Left cardiac atrium (tissue), 4 donors: Measurements from ENCODE around the gene KCNK13. TPM values are rescaled to one million over a fixed set of nuclear protein-coding genes. Genes with fewer than 3 reads are reported as not detected.

Experiments used
- ATAC-seq, 2 donors: fragments of 200-7000 bp; cut with Tn5 transposase; one replicate each; pipeline ENCODE4 v1.9.1; 2020; ENCODE audit warnings: mild to moderate bottlenecking in 2 of 2, moderate library complexity in 2 of 2
- DNase-seq: peaks from one replicate; pipeline ENCODE4 v3.0.0-alpha.2; 2020
- intact Hi-C, 2 donors: fragments of 100-400 bp; cut with DNase I; formaldehyde crosslinking; loops; one replicate each; pipeline versions ENCODE4 v1.14.1 to v1.15.1; 2022 to 2023
- total RNA-seq, 2 donors: library from RNA; stranded (reverse); fragmentation: NEBNext Ultra II Directional; extraction: Animal tissue kit (Norgen Biotek cat#: 25700); gene quantifications; one replicate each; pipeline ENCODE4 v1.2.1, GENCODE V29; 2021
- donor health status: DM: no; HTN: yes; CAD: no.
- donor health status: DM: no; HTN: yes; CAD: no; lungs with severe emphysema.
- donor health status: DM: yes; HTN: yes; CAD: no.
- donor health status: Dilated cardiomyopathy.

KCNK13 gene
- total RNA-seq, 2 donors from 2014 or later = 2.4 to 2.6 TPM

- ATAC-seq = peak in 1 of 2 donors; percentile 68
- intact Hi-C loops = no loop called here
- DNase-seq = no peak
Measured at GRCh38 chr14:90111895-90112534, 50.2 kb downstream of the KCNK13 start.

- DNase-seq = no peak
- no peak for ATAC-seq
- intact Hi-C loops = no loop called here
Measured at GRCh38 chr14:90114554-90114953, 52.8 kb downstream of the KCNK13 start.

- intact Hi-C loops = no loop called here
- ATAC-seq (no peak), DNase-seq (no peak)
Measured at GRCh38 chr14:90115780-90116179, 54.0 kb downstream of the KCNK13 start.

DNA sequence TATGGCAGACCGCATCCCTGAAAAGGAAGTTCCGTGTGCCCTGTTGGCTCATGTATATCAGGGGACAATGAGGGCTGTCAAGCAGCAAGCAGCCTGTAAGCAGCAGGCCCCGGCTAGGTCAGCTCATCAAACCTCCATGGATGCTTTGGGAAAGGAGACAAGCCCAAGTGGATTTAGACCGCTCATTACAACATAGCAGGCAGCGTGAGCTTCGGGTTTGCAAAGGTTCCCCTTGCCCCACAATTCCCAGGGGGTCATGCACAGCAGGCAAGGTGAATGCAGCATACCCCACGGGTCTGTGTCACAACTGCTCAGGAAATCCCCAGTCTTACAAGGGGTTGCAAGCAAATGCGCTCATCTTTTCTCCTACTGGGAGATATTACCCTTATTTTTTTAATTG is 54.6 kb downstream of the KCNK13 start:
- intact Hi-C loops = no loop called here
- no peak for ATAC-seq
- DNase-seq = no peak

- DNase-seq = no peak
- ATAC-seq = no peak
- intact Hi-C loops = no loop called here
Measured at GRCh38 chr14:90118027-90118426, 56.2 kb downstream of the KCNK13 start.

DNA sequence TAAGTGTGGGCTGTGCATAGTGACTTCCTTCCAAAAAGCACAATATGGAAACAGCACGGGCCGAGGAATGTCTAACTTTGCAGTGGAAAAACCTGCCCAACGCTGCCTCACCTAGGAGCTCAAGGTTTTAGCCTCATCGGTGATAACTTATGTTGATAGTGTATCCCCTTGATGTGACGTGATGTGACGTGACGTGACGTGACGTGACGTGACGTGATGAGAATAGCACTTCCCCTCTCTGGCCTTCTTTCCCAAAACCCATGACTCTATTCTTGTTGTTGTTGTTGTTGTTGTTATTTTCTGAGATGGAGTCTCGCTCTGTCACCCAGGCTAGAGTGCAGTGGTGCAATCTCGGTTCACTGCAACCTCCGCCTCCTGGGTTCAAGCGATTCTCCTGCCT is 64.5 kb downstream of the KCNK13 start:
- DNase-seq (no peak), ATAC-seq (no peak)
- intact Hi-C loops = no loop called here

- no peak for DNase-seq
Measured at GRCh38 chr14:90132821-90133570, 71.2 kb downstream of the KCNK13 start.

DNA sequence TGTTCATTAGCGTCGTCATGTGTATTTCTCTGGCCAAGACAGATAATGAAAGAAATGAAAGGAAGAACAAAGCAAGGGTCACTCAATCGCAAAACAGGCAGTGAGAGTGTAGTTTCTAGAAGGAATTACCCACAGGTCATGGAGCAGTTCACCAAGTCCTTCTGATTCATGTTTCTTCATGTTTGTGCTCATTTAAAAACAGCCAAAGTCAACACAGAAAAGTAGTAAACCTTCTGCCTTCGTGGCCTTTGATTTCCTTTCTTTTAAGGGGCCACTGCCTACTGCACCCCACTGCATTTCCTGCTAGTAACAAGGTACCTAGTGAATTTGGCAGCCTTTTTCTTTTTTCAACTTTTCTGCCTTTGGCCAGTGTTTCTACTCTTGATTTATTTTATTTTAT is 75.1 kb downstream of the KCNK13 start:
- DNase-seq (no peak), ATAC-seq (no peak)
- intact Hi-C loops = no loop called here

More at GRCh38 chr14:90132821-90133570, 71.2 kb downstream of the KCNK13 start:
- intact Hi-C loops = no loop called here
- peak in 1 of 2 donors; percentile 36 for ATAC-seq

- DNase-seq (no peak), ATAC-seq (peak in 1 of 2 donors; percentile 91)
- intact Hi-C loops = no loop called here
Measured at GRCh38 chr14:90137807-90138206, 76.0 kb downstream of the KCNK13 start.

DNA sequence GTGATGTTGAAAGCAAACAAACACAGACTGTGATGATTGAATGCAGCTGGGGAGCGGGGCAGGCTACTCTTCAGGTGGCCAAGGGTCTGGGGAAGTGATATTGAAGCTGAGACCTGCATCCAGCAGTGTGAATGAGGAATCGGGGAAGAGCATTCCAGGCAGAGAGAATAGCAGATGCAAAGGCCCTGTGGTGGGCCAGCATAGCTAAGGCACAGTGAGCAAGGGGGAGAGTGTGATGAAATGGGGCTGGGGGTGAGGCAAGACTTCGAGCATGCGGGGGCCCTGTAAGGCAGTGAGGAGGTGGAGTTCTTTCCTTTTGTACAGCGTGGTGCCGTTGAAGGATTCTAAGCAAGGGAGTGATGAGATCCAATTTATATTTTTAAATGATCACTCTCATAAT is 77.4 kb downstream of the KCNK13 start:
- ATAC-seq = no peak

GRCh38 chr14:90140298-90140955 is 78.6 kb downstream of the KCNK13 start:
- DNase-seq = no peak
- intact Hi-C loops = no loop called here
- ATAC-seq = no peak

More for the DNA sequence above, 77.4 kb downstream of the KCNK13 start:
- DNase-seq = no peak
- intact Hi-C loops = no loop called here

DNA sequence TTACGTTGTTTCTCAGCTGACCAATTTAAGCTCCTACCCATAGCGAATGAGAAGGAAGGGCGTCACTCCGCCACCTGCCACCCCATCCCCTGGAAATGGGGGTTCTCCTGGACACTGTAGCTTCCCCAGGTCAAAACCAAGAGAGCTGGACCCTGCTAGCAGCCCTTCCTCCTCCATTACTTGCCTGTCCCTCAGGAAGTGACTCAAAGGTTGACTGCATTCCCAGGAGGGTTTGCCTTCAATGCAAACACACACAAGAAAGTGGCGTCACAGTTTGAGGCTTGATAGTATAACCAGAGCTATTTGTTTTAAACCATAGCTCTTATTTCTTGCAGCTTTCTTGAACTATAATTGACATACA is 79.1 kb downstream of the KCNK13 start:
- DNase-seq = no peak
- ATAC-seq = no peak
- intact Hi-C loops = no loop called here

- intact Hi-C loops = no loop called here
- DNase-seq = no peak
Measured at GRCh38 chr14:90153429-90153828, 91.6 kb downstream of the KCNK13 start.

GRCh38 chr14:90154110-90154509 is 92.3 kb downstream of the KCNK13 start:
- no peak for DNase-seq
- intact Hi-C loops = no loop called here
- ATAC-seq = no peak

More at GRCh38 chr14:90153429-90153828, 91.6 kb downstream of the KCNK13 start:
- no peak for ATAC-seq

- intact Hi-C loops = no loop called here
- ATAC-seq = peak in 1 of 2 donors; percentile 69
- DNase-seq = peak; percentile 34
Measured at GRCh38 chr14:90159146-90159545, 97.4 kb downstream of the KCNK13 start.

DNA sequence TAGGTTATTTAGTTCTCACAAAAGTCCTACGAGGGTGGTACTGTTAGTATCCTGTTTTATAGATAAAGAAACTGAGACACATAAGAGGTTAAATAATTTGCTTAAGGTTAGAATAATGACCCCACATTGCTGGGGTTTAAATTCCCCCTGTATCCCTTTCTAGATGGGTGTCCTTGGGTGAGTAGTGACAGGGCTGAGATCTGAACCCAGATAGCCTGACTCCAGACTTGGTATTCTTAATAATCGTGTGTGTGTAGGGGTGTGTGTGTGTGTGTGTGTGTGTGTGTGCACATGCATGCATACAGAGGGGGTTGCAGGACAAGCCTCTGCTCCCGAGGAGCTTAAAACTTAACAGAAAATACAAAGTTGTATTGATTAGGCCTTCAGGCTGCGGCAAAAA is 97.9 kb downstream of the KCNK13 start:
- DNase-seq (no peak), ATAC-seq (no peak)
- intact Hi-C loops = no loop called here

DNA sequence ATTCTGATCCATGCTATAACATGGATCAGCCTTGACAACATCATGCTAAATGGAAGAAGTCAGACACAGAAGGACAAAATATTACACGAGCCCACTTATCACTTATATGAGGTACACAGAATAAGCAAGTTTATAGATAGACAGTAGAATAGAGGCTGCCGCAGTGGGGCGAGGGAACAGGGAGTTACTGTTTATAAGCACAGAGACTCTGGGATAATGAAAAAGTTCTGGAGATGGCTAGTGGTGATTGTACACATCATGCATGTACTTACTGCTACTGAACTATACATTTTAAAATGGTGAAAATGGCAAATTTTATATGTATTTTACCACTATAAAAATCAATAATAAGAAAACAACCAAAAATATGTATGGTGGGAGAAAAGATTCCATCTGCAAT is 99.3 kb downstream of the KCNK13 start:
- DNase-seq (no peak), ATAC-seq (no peak)
- intact Hi-C loops = no loop called here

DNA sequence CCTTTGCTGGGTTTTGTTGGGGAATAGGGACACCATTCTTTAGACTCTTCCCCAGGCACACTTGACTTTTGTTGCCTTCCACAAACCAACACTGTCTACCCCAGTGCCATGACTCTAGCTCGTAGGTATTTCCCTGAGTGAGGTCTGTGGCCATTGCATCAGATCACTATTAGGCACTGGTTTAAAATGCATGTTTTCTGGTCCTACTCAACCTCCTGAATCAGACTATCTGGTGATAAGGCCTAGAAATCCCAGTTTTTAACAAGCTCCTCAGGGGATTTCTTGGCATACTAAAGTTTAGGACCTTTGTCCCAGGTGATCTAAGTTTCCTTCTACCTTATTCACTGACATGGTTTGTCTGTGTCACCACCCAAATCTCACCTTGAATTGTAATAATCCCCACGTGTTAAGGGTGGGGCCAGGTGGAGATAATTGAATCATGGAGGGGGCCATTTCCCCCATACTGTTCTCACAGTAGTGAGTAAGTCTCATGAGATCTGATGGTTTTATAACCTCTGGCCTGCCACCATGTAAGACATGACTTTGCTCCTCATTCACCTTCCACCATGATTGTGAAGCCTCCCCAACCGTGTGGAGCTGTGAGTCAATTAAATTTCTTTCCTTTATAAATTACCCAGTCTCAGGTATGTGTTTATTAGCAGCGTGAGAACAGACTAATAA is 106.8 kb downstream of the KCNK13 start:
- ATAC-seq (no peak), DNase-seq (no peak)
- intact Hi-C loops = no loop called here

- ATAC-seq = no peak
- intact Hi-C loops = no loop called here
- DNase-seq = no peak
Measured at GRCh38 chr14:90175631-90176030, 113.8 kb downstream of the KCNK13 start.
